IMR-90 (cell line): ENCODE measurements around the gene ZACN. TPM values are rescaled to one million over a fixed set of nuclear protein-coding genes. Genes with fewer than 3 reads are reported as not detected.

ENCODE experiments used
- ATAC-seq: fragments of 200-7000 bp; cut with Tn5 transposase; 2 replicates; pipeline ENCODE4 v1.9.1; 2020; ENCODE audit warnings: low read depth, mild to moderate bottlenecking, moderate library complexity
- BruUV-seq: library from RNA; stranded (reverse); fragments of 400-500 nt; replicated peaks from 2 replicates; lab custom pipeline; 2021; lab: Mats Ljungman, UMichigan
- CTCF ChIA-PET: fragments of 300-600 bp; formaldehyde crosslinking; extraction: SDS; loops from one replicate; lab custom pipeline; 2021; ENCODE audit warnings: antibody characterized with exemption; lab: Yijun Ruan, JAX
- POLR2A ChIA-PET: fragments of 300-600 bp; sonication (Branson Sonifier 250); formaldehyde crosslinking; loops from one replicate; lab custom pipeline; 2022; ENCODE audit warnings: antibody characterized with exemption; ENCODE audit not compliant: unreplicated experiment; lab: Charles Lee
- DNase-seq: peaks from one replicate; pipeline ENCODE4 v3.0.0; 2013
- H2AFZ ChIP-seq: replicated peaks from 2 replicates; pipeline ENCODE3; 2013; ENCODE audit warnings: low read length, mild to moderate bottlenecking; ENCODE audit not compliant: poor library complexity
- H2AK5ac ChIP-seq: 2 replicates; pipeline ENCODE4 v1.6.1; 2013; ENCODE audit warnings: low read depth, low read length, inconsistent platforms
- H2AK9ac ChIP-seq: replicated peaks from 2 replicates; pipeline ENCODE3; 2013; ENCODE audit warnings: mild to moderate bottlenecking, low read depth, low read length, moderate library complexity; ENCODE audit not compliant: poor library complexity
- H2BK120ac ChIP-seq: 2 replicates; pipeline ENCODE4 v1.6.1; 2013; ENCODE audit warnings: low read depth, low read length, inconsistent platforms
- H2BK15ac ChIP-seq: 3 replicates; pipeline ENCODE4 v1.6.1; 2013; ENCODE audit warnings: low read depth, low read length, inconsistent platforms
- H2BK20ac ChIP-seq: 2 replicates; pipeline ENCODE4 v1.6.1; 2013; ENCODE audit warnings: low read depth, mild to moderate bottlenecking, inconsistent platforms, low read length, moderate library complexity
- H2BK5ac ChIP-seq: 2 replicates; pipeline ENCODE4 v1.6.1; 2013; ENCODE audit warnings: mild to moderate bottlenecking, low read depth, low read length, inconsistent platforms; ENCODE audit not compliant: poor library complexity, severe bottlenecking
- H3K14ac ChIP-seq: replicated peaks from 2 replicates; pipeline ENCODE4 v1.6.1; 2013; ENCODE audit warnings: low read depth, low read length, inconsistent platforms
- H3K18ac ChIP-seq: 2 replicates; pipeline ENCODE4 v1.6.1; 2013; ENCODE audit warnings: low read depth, low read length, control low read depth
- H3K23ac ChIP-seq: 2 replicates; pipeline ENCODE4 v1.6.1; 2013; ENCODE audit warnings: low read depth, low read length, inconsistent platforms
- H3K27ac ChIP-seq: 2 replicates; pipeline ENCODE4 v1.5.1; 2013; ENCODE audit warnings: mild to moderate bottlenecking, control low read depth, low read length; ENCODE audit not compliant: insufficient read depth
- H3K27me3 ChIP-seq: 2 replicates; pipeline ENCODE4 v1.6.1; 2013; ENCODE audit warnings: low read length; ENCODE audit not compliant: control insufficient read depth, insufficient read depth
- H3K36me3 ChIP-seq: 2 replicates; pipeline ENCODE4 v1.6.1; 2013; ENCODE audit warnings: low read length, mixed read lengths; ENCODE audit not compliant: control insufficient read depth, insufficient read depth
- H3K4ac ChIP-seq: 2 replicates; pipeline ENCODE4 v1.6.1; 2013; ENCODE audit warnings: low read depth, low read length, inconsistent platforms
- H3K4me1 ChIP-seq: 2 replicates; pipeline ENCODE4 v1.6.1; 2013; ENCODE audit warnings: low read length, mixed read lengths; ENCODE audit not compliant: control insufficient read depth, insufficient read depth
- H3K4me2 ChIP-seq: 2 replicates; pipeline ENCODE4 v1.6.1; 2013; ENCODE audit warnings: low read depth, mild to moderate bottlenecking, control low read depth, low read length, moderate library complexity
- H3K4me3 ChIP-seq: 2 replicates; pipeline ENCODE4 v1.5.1; 2013; ENCODE audit warnings: low read depth, mild to moderate bottlenecking, control low read depth, low read length, moderate library complexity; ENCODE audit not compliant: insufficient read depth
- H3K56ac ChIP-seq: 2 replicates; pipeline ENCODE4 v1.6.1; 2013; ENCODE audit warnings: low read length, inconsistent platforms; ENCODE audit not compliant: insufficient read depth; ENCODE audit errors: extremely low read depth
- H3K79me1 ChIP-seq, 2 experiments: 2 replicates each; pipeline ENCODE4 v1.6.1; 2013; ENCODE audit warnings: low read length in 2 of 2, inconsistent platforms in 1 of 2, low read depth in 1 of 2
- H3K9ac ChIP-seq: 2 replicates; pipeline ENCODE4 v1.6.1; 2013; ENCODE audit warnings: low read depth, low read length, control low read depth
- H3K9me1 ChIP-seq: 2 replicates; pipeline ENCODE4 v1.6.1; 2013; ENCODE audit warnings: low read length, inconsistent platforms; ENCODE audit not compliant: insufficient read depth
- H3K9me3 ChIP-seq: 2 replicates; pipeline ENCODE4 v1.6.1; 2013; ENCODE audit warnings: low read length; ENCODE audit not compliant: control insufficient read depth, insufficient read depth
- H4K20me1 ChIP-seq: 2 replicates; pipeline ENCODE4 v1.6.1; 2013; ENCODE audit warnings: low read length, inconsistent platforms; ENCODE audit not compliant: insufficient read depth
- H4K5ac ChIP-seq: 2 replicates; pipeline ENCODE4 v1.6.1; 2013; ENCODE audit warnings: mild to moderate bottlenecking, low read depth, low read length, control low read depth
- H4K8ac ChIP-seq, 2 experiments: 2 replicates each; pipeline ENCODE4 v1.6.1; 2013; ENCODE audit warnings: low read depth in 2 of 2, low read length in 2 of 2, control low read depth in 1 of 2, inconsistent platforms in 1 of 2
- H4K91ac ChIP-seq: 2 replicates; pipeline ENCODE4 v1.6.1; 2013; ENCODE audit warnings: low read depth, low read length, inconsistent platforms; ENCODE audit not compliant: insufficient read depth
- CEBPB ChIP-seq: IDR thresholded peaks from 2 replicates; pipeline ENCODE4 v1.6.1; 2012; ENCODE audit warnings: low read depth, low read length, improper control_type of control experiment
- MAFK ChIP-seq: IDR thresholded peaks from 2 replicates; pipeline ENCODE4 v1.6.1; 2012; ENCODE audit warnings: low read depth, low read length, improper control_type of control experiment
- MAZ ChIP-seq: IDR thresholded peaks from 2 replicates; pipeline ENCODE4 v1.6.1; 2012; ENCODE audit warnings: low read depth, mild to moderate bottlenecking, low read length, improper control_type of control experiment, moderate library complexity, borderline replicate concordance
- MXI1 ChIP-seq: IDR thresholded peaks from 2 replicates; pipeline ENCODE4 v1.6.1; 2012; ENCODE audit warnings: low read depth, mild to moderate bottlenecking, low read length, moderate library complexity, borderline replicate concordance
- NFE2L2 ChIP-seq: fragments of 150-350 bp; IDR thresholded peaks from 2 replicates; pipeline ENCODE4 v1.6.1; 2016; ENCODE audit warnings: low read depth, mild to moderate bottlenecking, low read length
- POLR2A ChIP-seq: IDR thresholded peaks from 2 replicates; pipeline ENCODE4 v1.6.1; 2012; ENCODE audit warnings: mild to moderate bottlenecking, low read depth, low read length
- RAD21 ChIP-seq: IDR thresholded peaks from 2 replicates; pipeline ENCODE4 v1.6.1; 2012; ENCODE audit warnings: low read length, improper control_type of control experiment
- RCOR1 ChIP-seq: IDR thresholded peaks from 2 replicates; pipeline ENCODE4 v1.6.1; 2012; ENCODE audit warnings: mild to moderate bottlenecking, low read length, improper control_type of control experiment; ENCODE audit not compliant: insufficient replicate concordance
- SMC3 ChIP-seq: fragments of 150-350 bp; IDR thresholded peaks from 2 replicates; pipeline ENCODE4 v1.6.1; 2016; ENCODE audit warnings: low read depth, mild to moderate bottlenecking, antibody characterized with exemption, low read length, moderate library complexity
- WGBS, 2 experiments: methylation state at CpG; one replicate each; pipeline versions ENCODE4 v1.1.5 to v1.1.7; 2013; ENCODE audit warnings: missing lambda C conversion rate in 2 of 2; ENCODE audit not compliant: insufficient read length in 1 of 2; ENCODE audit errors: extremely low coverage in 2 of 2; 5-methylcytosine and 5-hydroxymethylcytosine counted together
- dilution Hi-C: fragments of 300-500 bp; cut with HindIII; formaldehyde crosslinking; loops from one replicate; pipeline ENCODE4 v1.14.3; 2018; ENCODE audit warnings: low sequenced_read_pairs; ENCODE audit not compliant: unreplicated experiment
- in situ Hi-C: fragments of 300-500 bp; cut with MboI; formaldehyde crosslinking; loops from 3 replicates; pipeline ENCODE4 v1.14.3; 2019; ENCODE audit warnings: low sequenced_read_pairs, inconsistent platforms, mixed read lengths
- intact Hi-C: fragments of 100-400 bp; cut with micrococcal nuclease; formaldehyde crosslinking; loops from 2 replicates; pipeline ENCODE4 v1.10.0; 2022
- polyA plus RNA-seq, 3 experiments: library from polyadenylated mRNA; depleted of rRNA; stranded (reverse); fragments of >200 nt; gene quantifications; 2 replicates each; pipeline ENCODE4 v1.2.3, GENCODE V29; 2012; ENCODE audit warnings: low replicate concordance in 1 of 3
- total RNA-seq: library from RNA; depleted of rRNA; stranded (reverse); fragments of >200 nt; gene quantifications from 2 replicates; pipeline ENCODE4 v1.2.3, GENCODE V29; 2012
- TF ChIP-seq, protein P1 (sequence below): fragments of 150-350 bp; IDR thresholded peaks from 2 replicates; pipeline ENCODE4 v1.6.1; 2017; ENCODE audit warnings: mild to moderate bottlenecking, antibody characterized with exemption, low read length, low read depth
- TF ChIP-seq, protein P2 (sequence below): conservative IDR thresholded peaks from 2 replicates; pipeline ENCODE4 v1.5.1; 2012; ENCODE audit warnings: mild to moderate bottlenecking, low read depth, low read length, improper control_type of control experiment

Gene ZACN
- total and polyA plus RNA-seq, 2 of the 4 experiments (the other 2 are of a cell fraction), result not detected

DNA sequence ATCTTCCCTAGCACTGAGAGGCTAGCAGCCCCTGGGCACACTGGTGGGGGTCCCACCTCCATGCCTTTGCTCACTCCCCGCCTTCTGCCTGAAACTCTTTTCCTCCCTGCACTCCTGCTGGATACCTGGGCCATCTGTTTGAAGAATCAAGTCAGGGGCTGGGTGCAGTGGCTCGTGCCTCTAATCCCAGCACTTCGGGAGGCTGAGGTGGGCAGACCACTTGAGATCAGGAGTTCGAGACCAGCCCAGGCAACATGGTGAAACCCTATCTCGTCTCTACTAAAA lies 46.4 kb downstream of the ZACN start:
- H2AK5ac ChIP-seq, result no peak overlapping the region
- dilution Hi-C loops (no loop called here), in situ Hi-C loops (no loop called here), intact Hi-C loops (no loop called here)
- no peak overlapping the region for H3K14ac ChIP-seq
- H3K4me2 ChIP-seq, result no peak overlapping the region
- no peaks in the 10 kb centered on the region for H3K9me1 ChIP-seq
- no peak overlapping the region for H3K9ac ChIP-seq
- BruUV-seq, result no TSS peak
- H3K9me3 ChIP-seq, result no peaks in the 10 kb centered on the region
- no peak overlapping the region for H3K27ac ChIP-seq
- H3K4me1 ChIP-seq, result peaks cover 3% of the 10 kb centered on the region; the same call in 1 of the 2 replicates
- no peaks in the 10 kb centered on the region for H4K20me1 ChIP-seq
- H2AFZ ChIP-seq, result no peak overlapping the region
- no peak overlapping the region for H3K4ac ChIP-seq
- no peak for TF ChIP-seq RAD21
- no peak for TF ChIP-seq POLR2A
- TF ChIP-seq NFE2L2, result no peak
- no peak for TF ChIP-seq MAZ
- no peak for TF ChIP-seq MAFK
- TF ChIP-seq CEBPB, result no peak
- no peak for TF ChIP-seq SMC3
- TF ChIP-seq RCOR1, result no peak
- no peak for TF ChIP-seq MXI1
- TF ChIP-seq, protein P1, sequence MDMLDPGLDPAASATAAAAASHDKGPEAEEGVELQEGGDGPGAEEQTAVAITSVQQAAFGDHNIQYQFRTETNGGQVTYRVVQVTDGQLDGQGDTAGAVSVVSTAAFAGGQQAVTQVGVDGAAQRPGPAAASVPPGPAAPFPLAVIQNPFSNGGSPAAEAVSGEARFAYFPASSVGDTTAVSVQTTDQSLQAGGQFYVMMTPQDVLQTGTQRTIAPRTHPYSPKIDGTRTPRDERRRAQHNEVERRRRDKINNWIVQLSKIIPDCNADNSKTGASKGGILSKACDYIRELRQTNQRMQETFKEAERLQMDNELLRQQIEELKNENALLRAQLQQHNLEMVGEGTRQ, result no peak
- TF ChIP-seq, protein P2, sequence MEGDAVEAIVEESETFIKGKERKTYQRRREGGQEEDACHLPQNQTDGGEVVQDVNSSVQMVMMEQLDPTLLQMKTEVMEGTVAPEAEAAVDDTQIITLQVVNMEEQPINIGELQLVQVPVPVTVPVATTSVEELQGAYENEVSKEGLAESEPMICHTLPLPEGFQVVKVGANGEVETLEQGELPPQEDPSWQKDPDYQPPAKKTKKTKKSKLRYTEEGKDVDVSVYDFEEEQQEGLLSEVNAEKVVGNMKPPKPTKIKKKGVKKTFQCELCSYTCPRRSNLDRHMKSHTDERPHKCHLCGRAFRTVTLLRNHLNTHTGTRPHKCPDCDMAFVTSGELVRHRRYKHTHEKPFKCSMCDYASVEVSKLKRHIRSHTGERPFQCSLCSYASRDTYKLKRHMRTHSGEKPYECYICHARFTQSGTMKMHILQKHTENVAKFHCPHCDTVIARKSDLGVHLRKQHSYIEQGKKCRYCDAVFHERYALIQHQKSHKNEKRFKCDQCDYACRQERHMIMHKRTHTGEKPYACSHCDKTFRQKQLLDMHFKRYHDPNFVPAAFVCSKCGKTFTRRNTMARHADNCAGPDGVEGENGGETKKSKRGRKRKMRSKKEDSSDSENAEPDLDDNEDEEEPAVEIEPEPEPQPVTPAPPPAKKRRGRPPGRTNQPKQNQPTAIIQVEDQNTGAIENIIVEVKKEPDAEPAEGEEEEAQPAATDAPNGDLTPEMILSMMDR, result no peak
- CTCF ChIA-PET, result interaction anchor here (3.1 kb wide), 1 partner anchor 154 kb away, joined by 14 read pairs; no protein-coding TSS in a partner anchor
- DNase-seq, result no peak
- POLR2A ChIA-PET, result interaction anchor here (0.6 kb wide), 1 partner anchor 58 kb away, joined by 12 read pairs; no protein-coding TSS in a partner anchor
- no peak overlapping the region for H3K23ac ChIP-seq
- H2BK5ac ChIP-seq, result no peak overlapping the region
- no peaks in the 10 kb centered on the region for H3K79me1 ChIP-seq
- no peak overlapping the region for H4K8ac ChIP-seq
- no peak overlapping the region for H2BK20ac ChIP-seq
- ATAC-seq, result no peak
- no peak overlapping the region for H3K56ac ChIP-seq
- H2BK120ac ChIP-seq, result no peak overlapping the region
- H4K5ac ChIP-seq, result no peak overlapping the region
- H3K4me3 ChIP-seq, result no peak overlapping the region
- no peak overlapping the region for H2AK9ac ChIP-seq
- H3K36me3 ChIP-seq, result no peaks in the 10 kb centered on the region
- WGBS, 2 experiments, result no CpG with 5 or more reads among the region's 5 CpGs
- H3K18ac ChIP-seq, result no peak overlapping the region
- H4K91ac ChIP-seq, result no peak overlapping the region
- H3K27me3 ChIP-seq, result peaks cover 16% of the 10 kb centered on the region
- H2BK15ac ChIP-seq, result no peak overlapping the region
